OCI-LY7 (cell line): ENCODE data around the gene UBE3B. TPM values are rescaled to one million over a fixed set of nuclear protein-coding genes. Genes with fewer than 3 reads are reported as not detected.

Experiments used
- BruUV-seq: library from RNA; stranded (reverse); fragments of 400-500 nt; replicated peaks from 2 replicates; lab custom pipeline; 2021; lab: Mats Ljungman, UMichigan
- CTCF ChIA-PET: fragments of 300-600 bp; sonication (Branson Sonifier 250); formaldehyde crosslinking; loops from one replicate; lab custom pipeline; 2022; ENCODE audit warnings: antibody characterized with exemption; ENCODE audit not compliant: unreplicated experiment; lab: Charles Lee
- POLR2A ChIA-PET: fragments of 300-600 bp; sonication (Branson Sonifier 250); formaldehyde crosslinking; loops from one replicate; lab custom pipeline; 2022; ENCODE audit warnings: antibody characterized with exemption; lab: Charles Lee
- DNase-seq: peaks from one replicate; pipeline ENCODE4 v3.0.0-alpha.2; 2015; ENCODE audit warnings: low spot score
- H2AFZ ChIP-seq: fragments of 200-600 bp; sonication (generic), shearing (Covaris generic); 2 replicates; pipeline ENCODE4 v1.6.1; 2014; ENCODE audit warnings: mild to moderate bottlenecking, antibody characterized with exemption, low read length, moderate library complexity
- H3K27ac ChIP-seq: fragments of 200-600 bp; sonication (generic); 2 replicates; pipeline ENCODE4 v1.5.1; 2014; ENCODE audit warnings: mixed run types, low read depth, mild to moderate bottlenecking, moderate library complexity, low read length, inconsistent platforms; ENCODE audit not compliant: poor library complexity, severe bottlenecking
- H3K36me3 ChIP-seq: fragments of 200-600 bp; sonication (generic); 2 replicates; pipeline ENCODE4 v1.6.1; 2014; ENCODE audit warnings: mild to moderate bottlenecking, antibody characterized with exemption, low read length, moderate library complexity, mixed read lengths; ENCODE audit not compliant: insufficient read depth
- H3K4me1 ChIP-seq: fragments of 200-600 bp; sonication (generic); 2 replicates; pipeline ENCODE4 v1.5.1; 2014; ENCODE audit warnings: mild to moderate bottlenecking, low read length; ENCODE audit not compliant: insufficient read depth, poor library complexity, severe bottlenecking
- H3K4me2 ChIP-seq: fragments of 200-600 bp; sonication (generic); 2 replicates; pipeline ENCODE4 v1.6.1; 2014; ENCODE audit warnings: mild to moderate bottlenecking, low read length
- H3K4me3 ChIP-seq: fragments of 200-600 bp; sonication (generic); 2 replicates; pipeline ENCODE4 v1.5.1; 2014; ENCODE audit warnings: mild to moderate bottlenecking, low read depth, low read length; ENCODE audit not compliant: poor library complexity, severe bottlenecking
- H3K79me2 ChIP-seq: fragments of 200-600 bp; sonication (generic); 2 replicates; pipeline ENCODE4 v1.6.1; 2016; ENCODE audit warnings: low read depth, mild to moderate bottlenecking, low read length, moderate library complexity, mixed read lengths; ENCODE audit not compliant: insufficient read depth
- H3K9me2 ChIP-seq: fragments of 200-600 bp; sonication (generic); 2 replicates; pipeline ENCODE4 v1.6.1; 2016; ENCODE audit warnings: mild to moderate bottlenecking, low read length, mixed read lengths; ENCODE audit not compliant: insufficient read depth
- H3K9me3 ChIP-seq: fragments of 200-600 bp; sonication (generic); 2 replicates; pipeline ENCODE4 v1.6.1; 2014; ENCODE audit warnings: mild to moderate bottlenecking, mixed run types, low read length, mixed read lengths
- H4K20me1 ChIP-seq: fragments of 200-600 bp; sonication (generic); 2 replicates; pipeline ENCODE4 v1.6.1; 2014; ENCODE audit warnings: mild to moderate bottlenecking, antibody characterized with exemption, low read length, moderate library complexity, mixed read lengths; ENCODE audit not compliant: insufficient read depth
- CTCF ChIP-seq: fragments of 200-600 bp; sonication (generic); conservative IDR thresholded peaks from 2 replicates; pipeline ENCODE4 v1.5.1; 2014; ENCODE audit warnings: mild to moderate bottlenecking, antibody characterized with exemption, low read length, moderate library complexity, mixed read lengths
- EZH2phosphoT487 ChIP-seq: fragments of 200-600 bp; sonication (generic); IDR thresholded peaks from 2 replicates; pipeline ENCODE4 v1.6.1; 2018; ENCODE audit warnings: low read depth, borderline replicate concordance, mild to moderate bottlenecking, mixed run types, antibody characterized with exemption, low read length, moderate library complexity, mixed read lengths
- intact Hi-C: fragments of 100-400 bp; cut with micrococcal nuclease; formaldehyde crosslinking; loops from one replicate; pipeline ENCODE4 v1.10.0; 2022; ENCODE audit not compliant: unreplicated experiment
- total RNA-seq, 2 experiments: library from RNA; depleted of rRNA in 1 of 2; stranded (reverse); fragments of >200 nt in 1 of 2; shearing (Covaris generic) in 1 of 2; gene quantifications; 2 replicates each; pipeline ENCODE4 v1.2.3, GENCODE V29; 2014 to 2022

The UBE3B gene
- total RNA-seq, 2 experiments from 2014 or later, result 27.8 to 32.6 TPM

- DNase-seq, result no peak
- ChIA-PET POLR2A (interaction anchor here (0.6 kb wide), 1 partner anchor 312 kb away, joined by 3 read pairs; no protein-coding TSS in a partner anchor), CTCF (no interaction called here)
- no TSS peak for BruUV-seq
- H3K79me2 ChIP-seq, result no peaks in the 10 kb centered on the region
- no peak overlapping the region for H2AFZ ChIP-seq
- no peak overlapping the region for H3K4me3 ChIP-seq
- no peaks in the 10 kb centered on the region for H3K9me3 ChIP-seq
- H3K36me3 ChIP-seq, result peaks cover 61% of the 10 kb centered on the region
- intact Hi-C loops, result no loop called here
- no peak overlapping the region for H3K4me2 ChIP-seq
- TF ChIP-seq EZH2phosphoT487 (no peak), CTCF (no peak)
- no peaks in the 10 kb centered on the region for H4K20me1 ChIP-seq
- H3K27ac ChIP-seq, result no peak overlapping the region
- no peaks in the 10 kb centered on the region for H3K9me2 ChIP-seq
- H3K4me1 ChIP-seq, result no peaks in the 10 kb centered on the region
Measured at GRCh38 chr12:109580684-109581333, 103.4 kb downstream of the UBE3B start.

GRCh38 chr12:109581334-109581691 is 103.9 kb downstream of the UBE3B start:
- H3K4me1 ChIP-seq, result no peaks in the 10 kb centered on the region
- H3K27ac ChIP-seq, result no peak overlapping the region
- intact Hi-C loops, result no loop called here
- H3K9me2 ChIP-seq, result no peaks in the 10 kb centered on the region
- H3K36me3 ChIP-seq, result peaks cover 56% of the 10 kb centered on the region
- H3K4me3 ChIP-seq, result no peak overlapping the region
- no peak overlapping the region for H2AFZ ChIP-seq
- no peaks in the 10 kb centered on the region for H4K20me1 ChIP-seq
- DNase-seq, result no peak
- no TSS peak for BruUV-seq
- TF ChIP-seq EZH2phosphoT487 (no peak), CTCF (no peak)
- no peaks in the 10 kb centered on the region for H3K9me3 ChIP-seq
- POLR2A ChIA-PET, result interaction anchor here (0.6 kb wide), 1 partner anchor 312 kb away, joined by 3 read pairs; no protein-coding TSS in a partner anchor
- CTCF ChIA-PET, result no interaction called here
- H3K79me2 ChIP-seq, result no peaks in the 10 kb centered on the region
- no peak overlapping the region for H3K4me2 ChIP-seq

GRCh38 chr12:109581856-109582255 is 104.4 kb downstream of the UBE3B start:
- Histone ChIP-seq H3K4me2 (no peak overlapping the region), H3K4me3 (no peak overlapping the region), H3K9me3 (no peaks in the 10 kb centered on the region), H3K36me3 (peaks cover 52% of the 10 kb centered on the region), H3K4me1 (no peaks in the 10 kb centered on the region), H3K9me2 (no peaks in the 10 kb centered on the region), H2AFZ (no peak overlapping the region), H3K27ac (no peak overlapping the region), H4K20me1 (no peaks in the 10 kb centered on the region), H3K79me2 (no peaks in the 10 kb centered on the region)
- CTCF ChIA-PET, result no interaction called here
- intact Hi-C loops, result no loop called here
- no peak for TF ChIP-seq CTCF
- no peak for TF ChIP-seq EZH2phosphoT487
- POLR2A ChIA-PET, result interaction anchor here (3.2 kb wide), 1 partner anchor 9 kb away, joined by 14 read pairs; the partner anchor contains the start of genes MMAB and MVK
- no peak for DNase-seq
- BruUV-seq, result no TSS peak
